AG04449 (cell line): ENCODE measurements around the gene IFITM5.

Experiments
- CTCF ChIA-PET: fragments of 350-600 bp; formaldehyde crosslinking; extraction: SDS; loops from one replicate; lab custom pipeline; 2021; ENCODE audit warnings: antibody characterized with exemption; lab: Yijun Ruan, JAX
- POLR2A ChIA-PET: fragments of 400-600, 350-600 bp; formaldehyde crosslinking; extraction: SDS; loops from one replicate; lab custom pipeline; 2020; ENCODE audit warnings: antibody characterized with exemption, inconsistent platforms; lab: Yijun Ruan, JAX
- DNase-seq: peaks from one replicate; pipeline ENCODE4 v3.0.0-alpha.2; 2010; ENCODE audit warnings: low read depth, low spot score
- H3K4me3 ChIP-seq: 2 replicates; pipeline ENCODE4 v1.5.1; 2011; ENCODE audit warnings: low read depth, mild to moderate bottlenecking, control low read depth, low read length
- TF ChIP-seq, protein P1 (sequence below): IDR thresholded peaks from one replicate; pipeline ENCODE4 v1.5.1; 2011; ENCODE audit warnings: mild to moderate bottlenecking, moderate library complexity, low read length, control low read depth, inconsistent platforms; ENCODE audit not compliant: insufficient read depth; ENCODE audit errors: missing control alignments

The IFITM5 gene

DNA sequence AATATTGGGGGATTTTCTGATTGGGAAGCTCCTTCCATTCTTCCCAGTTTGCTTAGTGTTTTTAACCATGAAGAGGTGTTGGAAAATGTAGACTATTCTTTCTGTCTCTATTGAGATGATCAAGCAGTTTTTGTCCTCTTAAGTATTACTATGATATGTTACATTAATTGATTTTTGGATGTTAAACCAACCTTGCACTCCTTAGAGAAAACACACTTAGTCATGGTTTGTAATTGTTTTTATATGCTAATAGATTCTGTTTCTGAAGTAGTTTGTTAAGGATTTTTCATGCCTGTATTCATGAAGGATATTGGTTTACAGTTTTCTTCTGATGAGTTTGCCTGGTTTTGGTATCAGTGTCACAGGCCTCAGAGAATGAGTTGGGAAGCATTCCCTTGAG is 23.1 kb downstream of the IFITM5 start:
- ChIA-PET CTCF (interaction anchor here (1.1 to 1.6 kb wide), 3 partner anchors 10 to 172 kb away, joined by 3 to 4 read pairs (median 4); no protein-coding TSS in a partner anchor), POLR2A (no interaction called here)
- no peak for DNase-seq
- TF ChIP-seq, protein P1, sequence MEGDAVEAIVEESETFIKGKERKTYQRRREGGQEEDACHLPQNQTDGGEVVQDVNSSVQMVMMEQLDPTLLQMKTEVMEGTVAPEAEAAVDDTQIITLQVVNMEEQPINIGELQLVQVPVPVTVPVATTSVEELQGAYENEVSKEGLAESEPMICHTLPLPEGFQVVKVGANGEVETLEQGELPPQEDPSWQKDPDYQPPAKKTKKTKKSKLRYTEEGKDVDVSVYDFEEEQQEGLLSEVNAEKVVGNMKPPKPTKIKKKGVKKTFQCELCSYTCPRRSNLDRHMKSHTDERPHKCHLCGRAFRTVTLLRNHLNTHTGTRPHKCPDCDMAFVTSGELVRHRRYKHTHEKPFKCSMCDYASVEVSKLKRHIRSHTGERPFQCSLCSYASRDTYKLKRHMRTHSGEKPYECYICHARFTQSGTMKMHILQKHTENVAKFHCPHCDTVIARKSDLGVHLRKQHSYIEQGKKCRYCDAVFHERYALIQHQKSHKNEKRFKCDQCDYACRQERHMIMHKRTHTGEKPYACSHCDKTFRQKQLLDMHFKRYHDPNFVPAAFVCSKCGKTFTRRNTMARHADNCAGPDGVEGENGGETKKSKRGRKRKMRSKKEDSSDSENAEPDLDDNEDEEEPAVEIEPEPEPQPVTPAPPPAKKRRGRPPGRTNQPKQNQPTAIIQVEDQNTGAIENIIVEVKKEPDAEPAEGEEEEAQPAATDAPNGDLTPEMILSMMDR = no peak
- no peak overlapping the region for H3K4me3 ChIP-seq

DNA sequence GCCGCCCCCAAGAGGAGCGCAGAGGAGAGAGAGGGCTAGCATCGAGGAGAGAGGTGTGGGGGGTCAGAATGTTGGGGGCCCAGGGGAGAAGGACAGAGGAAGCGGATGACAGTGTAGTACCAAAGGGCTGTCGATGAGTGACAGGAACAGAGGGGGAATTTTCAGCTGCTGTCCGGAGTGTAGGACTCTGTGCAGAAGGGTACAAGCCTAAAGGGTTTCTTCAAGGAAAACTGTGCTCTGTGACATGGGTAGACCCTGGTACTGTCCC is 26.5 kb downstream of the IFITM5 start:
- ChIA-PET CTCF (no interaction called here), POLR2A (no interaction called here)
- TF ChIP-seq, protein P1 = no peak
- no peak for DNase-seq
- H3K4me3 ChIP-seq = no peak overlapping the region

DNA sequence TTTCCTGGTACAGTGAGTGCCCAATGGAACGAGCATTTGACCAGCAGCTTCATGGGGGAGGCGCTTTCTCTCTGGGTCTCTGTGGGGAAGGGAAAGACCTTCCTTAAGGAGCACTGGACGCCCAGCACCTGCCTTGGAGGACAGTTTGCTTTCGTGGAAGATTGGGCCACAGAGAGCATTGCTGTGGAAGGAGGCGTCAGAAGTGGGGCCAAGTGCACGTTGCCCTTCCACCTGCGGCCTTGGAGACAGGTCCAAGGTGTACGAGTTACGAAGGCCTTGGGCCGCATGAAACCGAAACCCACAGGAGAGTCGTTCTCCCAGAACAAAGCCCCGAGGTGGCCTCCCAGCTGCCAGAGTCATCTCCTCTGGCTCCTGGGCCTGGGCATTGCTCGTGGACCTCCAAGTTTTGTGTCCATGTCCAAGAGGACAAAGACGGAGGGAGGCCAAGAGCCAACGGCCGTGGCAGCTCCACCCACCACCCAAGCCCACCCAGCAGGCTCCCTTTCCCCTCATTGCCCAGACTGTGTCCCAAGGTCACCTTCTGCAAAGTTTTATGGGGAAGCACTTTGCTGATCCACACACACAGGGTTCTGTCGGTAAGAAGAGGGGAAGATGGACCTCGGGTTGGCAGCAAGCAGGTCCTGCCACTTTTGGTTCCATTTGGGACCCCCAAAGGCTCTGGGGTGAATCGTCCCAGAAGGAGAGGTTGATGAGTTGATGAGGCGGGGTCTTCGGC is 27.0 kb downstream of the IFITM5 start:
- ChIA-PET POLR2A (no interaction called here), CTCF (interaction anchor here (1.2 to 1.6 kb wide), 2 partner anchors 22 to 177 kb away, joined by 4 to 5 read pairs; partner anchors contain the start of gene PTDSS2)
- no peak overlapping the region for H3K4me3 ChIP-seq
- no peak for DNase-seq
- TF ChIP-seq, protein P1 = no peak

DNA sequence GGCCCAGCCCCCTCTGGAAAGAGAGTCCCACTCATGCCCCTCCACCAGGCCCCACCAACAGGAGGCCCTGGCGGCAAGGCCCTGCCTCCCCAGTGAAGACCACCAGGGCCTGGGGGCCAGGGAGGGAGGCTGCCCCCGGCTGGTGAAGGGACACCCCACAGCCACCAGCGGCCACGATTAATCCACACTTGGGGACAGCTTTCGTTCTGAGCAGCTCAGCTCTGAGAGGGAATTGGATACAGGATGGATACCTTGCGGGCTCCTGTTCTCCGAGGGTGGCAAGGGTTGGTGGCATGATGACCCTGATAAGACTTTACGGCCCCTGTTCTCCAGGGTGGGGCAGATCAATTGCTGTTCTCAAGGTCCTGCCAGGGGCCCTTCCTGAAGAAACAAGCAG is 28.0 kb downstream of the IFITM5 start:
- POLR2A ChIA-PET = no interaction called here
- no peak overlapping the region for H3K4me3 ChIP-seq
- CTCF ChIA-PET = interaction anchor here (0.7 to 1.6 kb wide), 3 partner anchors 21 to 179 kb away, joined by 3 to 5 read pairs (median 4); partner anchors contain the start of gene PTDSS2
- TF ChIP-seq, protein P1 = no peak
- DNase-seq = no peak

DNA sequence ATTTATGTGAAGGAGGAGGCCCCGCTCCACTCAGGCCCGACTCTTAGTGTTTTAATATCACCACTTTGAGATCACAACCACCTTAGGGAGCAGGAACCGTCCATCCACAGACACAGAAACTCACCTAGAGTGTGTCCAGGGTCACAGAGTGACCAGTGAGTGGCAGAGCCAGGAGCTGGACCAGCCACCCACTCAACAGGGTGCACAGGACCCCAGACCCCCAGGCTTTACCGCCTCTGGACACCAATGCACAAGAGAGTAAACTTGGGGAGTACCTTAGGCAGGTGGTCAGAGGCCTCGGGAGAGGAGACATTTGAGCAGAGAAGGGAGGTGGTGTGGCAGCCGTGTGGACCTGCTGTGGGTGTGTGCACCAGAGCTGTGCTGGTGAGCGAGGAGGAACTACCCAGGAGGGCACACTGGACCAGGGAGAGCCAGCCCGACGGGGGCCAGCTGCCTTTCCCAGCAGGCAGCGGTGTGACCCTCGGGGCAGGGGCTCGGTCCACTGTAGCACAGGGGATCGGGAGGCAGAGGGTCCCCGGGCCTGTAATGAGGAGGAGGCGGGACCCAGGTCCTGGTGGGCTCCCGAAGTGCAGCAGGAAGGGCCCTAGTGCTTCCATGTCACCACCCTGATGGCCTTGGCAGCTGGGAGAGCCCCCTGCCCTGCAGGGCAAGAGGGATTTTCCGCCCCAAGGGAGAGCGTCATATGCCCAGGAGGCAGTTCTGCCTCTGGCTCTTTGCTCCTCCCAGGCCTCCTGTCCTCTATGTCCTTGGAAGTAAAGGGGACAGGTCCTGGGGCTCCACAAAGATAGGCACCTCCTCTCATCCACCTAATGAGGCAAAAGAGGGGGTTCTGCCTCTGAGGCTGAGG is 28.6 kb downstream of the IFITM5 start:
- CTCF ChIA-PET = interaction anchor here (0.7 to 1.6 kb wide), 3 partner anchors 20 to 179 kb away, joined by 3 to 5 read pairs (median 4); partner anchors contain the start of gene PTDSS2
- POLR2A ChIA-PET = no interaction called here
- TF ChIP-seq, protein P1 = no peak
- no peak overlapping the region for H3K4me3 ChIP-seq
- DNase-seq = no peak
